Body of pancreas (tissue), 4 donors: ENCODE results near the gene OXLD1. TPM values are rescaled to one million over a fixed set of nuclear protein-coding genes. Genes with fewer than 3 reads are reported as not detected.

Experiments used
- ATAC-seq: fragments of 150-250 bp; one replicate; pipeline ENCODE4 v1.9.1; 2016
- DNase-seq, 4 donors: peaks; one replicate each; pipeline ENCODE4 v3.0.0-alpha.2; 2019
- H3K27ac ChIP-seq, 4 donors: fragments of 200-600 bp; sonication (generic); 1 replicate in 3 of 4; 2 replicates in 1 of 4; pipeline versions ENCODE4 v1.5.1 to v1.6.1; 2016 to 2019; ENCODE audit warnings: mild to moderate bottlenecking in 1 of 4, mixed read lengths in 1 of 4, moderate library complexity in 1 of 4
- H3K27me3 ChIP-seq, 2 donors: fragments of 200-600 bp; sonication (generic); one replicate each; pipeline ENCODE4 v1.6.0; 2016; ENCODE audit warnings: mild to moderate bottlenecking in 1 of 2
- H3K36me3 ChIP-seq, 2 donors: fragments of 200-600 bp; sonication (generic); replicated peaks in 1 of 2; 2 replicates each; pipeline ENCODE4 v1.5.1; 2016; ENCODE audit warnings: low read depth in 2 of 2; ENCODE audit not compliant: insufficient read depth in 1 of 2
- H3K4me1 ChIP-seq: fragments of 200-600 bp; sonication (generic); one replicate; pipeline ENCODE4 v1.6.0; 2016
- H3K4me3 ChIP-seq, 2 donors: fragments of 200-600 bp; sonication (generic); 1 replicate in 1 of 2; 2 replicates in 1 of 2; pipeline ENCODE4 v1.5.1; 2016 to 2019
- H3K9me3 ChIP-seq, 3 donors: fragments of 200-600 bp; sonication (generic); 1 replicate in 2 of 3; 2 replicates in 1 of 3; pipeline ENCODE4 v1.5.1; 2016
- POLR2A ChIP-seq, 3 donors: fragments of 450-650 bp; IDR thresholded peaks; one replicate each; pipeline ENCODE4 v1.6.1; 2016; ENCODE audit warnings: antibody characterized with exemption in 3 of 3, mild to moderate bottlenecking in 2 of 3
- WGBS, 2 donors: methylation state at CpG; one replicate each; pipeline ENCODE4 v1.1.5; 2017; 5-methylcytosine and 5-hydroxymethylcytosine counted together
- intact Hi-C: fragments of 100-400 bp; cut with DNase I; formaldehyde crosslinking; loops from one replicate; pipeline ENCODE4 v1.15.1; 2023
- total RNA-seq, 2 donors: library from RNA; depleted of rRNA; stranded (reverse); fragments of >200 nt; gene quantifications; one replicate each; pipeline ENCODE4 v1.1.0, GENCODE V29; 2016
- TF ChIP-seq, protein P1 (sequence below), 7 experiments: fragments of 450-650 bp in 4 of 7; fragments of 200-600 bp in 3 of 7; sonication (generic) in 3 of 7; IDR thresholded peaks; one replicate each; pipeline ENCODE4 v1.5.1; 2016 to 2019; ENCODE audit warnings: antibody characterized with exemption in 7 of 7

The OXLD1 gene
- total RNA-seq, 2 donors from 2014 or later, result 18.1 to 23.3 TPM

DNA sequence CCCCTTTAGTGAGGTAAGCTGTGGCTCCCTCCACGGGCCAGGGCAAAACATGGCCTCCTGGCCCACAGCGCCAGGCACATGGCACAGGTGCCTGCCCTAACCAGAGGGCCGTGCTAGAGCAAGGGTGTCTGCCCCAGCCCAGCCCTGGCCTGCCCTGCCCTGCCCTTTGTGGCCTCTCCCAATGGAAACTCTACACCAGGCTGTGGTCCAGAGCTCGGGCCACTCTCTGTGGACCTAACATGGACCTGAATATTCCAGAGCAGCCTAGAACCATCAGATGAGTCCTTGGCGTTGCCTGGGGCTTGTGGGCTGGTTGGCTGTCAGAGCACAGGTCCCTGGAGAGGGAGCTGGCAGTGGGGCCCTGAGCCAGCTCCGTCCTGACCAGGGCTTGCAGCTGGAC, 28.8 kb upstream of the OXLD1 start:
- no peak for ATAC-seq
- Histone ChIP-seq H3K4me1 (no peaks in the 10 kb centered on the region), H3K36me3 (peaks cover 9 to 49% of the 10 kb centered on the region in 2 donors), H3K9me3 (no peaks in the 10 kb centered on the region), H3K27me3 (no peaks in the 10 kb centered on the region), H3K27ac (no peak overlapping the region), H3K4me3 (no peak overlapping the region)
- intact Hi-C loops, result loop anchor here (10.0 kb wide), 1 partner anchor 420 kb away; no protein-coding TSS in a partner anchor
- WGBS, 2 donors, result 40 to 95% methylated on average over 1 to 6 of the region's 6 CpGs
- DNase-seq, result no peak
- no peak for TF ChIP-seq POLR2A (IDR thresholded peaks at IDR 0.05)
- TF ChIP-seq, protein P1, sequence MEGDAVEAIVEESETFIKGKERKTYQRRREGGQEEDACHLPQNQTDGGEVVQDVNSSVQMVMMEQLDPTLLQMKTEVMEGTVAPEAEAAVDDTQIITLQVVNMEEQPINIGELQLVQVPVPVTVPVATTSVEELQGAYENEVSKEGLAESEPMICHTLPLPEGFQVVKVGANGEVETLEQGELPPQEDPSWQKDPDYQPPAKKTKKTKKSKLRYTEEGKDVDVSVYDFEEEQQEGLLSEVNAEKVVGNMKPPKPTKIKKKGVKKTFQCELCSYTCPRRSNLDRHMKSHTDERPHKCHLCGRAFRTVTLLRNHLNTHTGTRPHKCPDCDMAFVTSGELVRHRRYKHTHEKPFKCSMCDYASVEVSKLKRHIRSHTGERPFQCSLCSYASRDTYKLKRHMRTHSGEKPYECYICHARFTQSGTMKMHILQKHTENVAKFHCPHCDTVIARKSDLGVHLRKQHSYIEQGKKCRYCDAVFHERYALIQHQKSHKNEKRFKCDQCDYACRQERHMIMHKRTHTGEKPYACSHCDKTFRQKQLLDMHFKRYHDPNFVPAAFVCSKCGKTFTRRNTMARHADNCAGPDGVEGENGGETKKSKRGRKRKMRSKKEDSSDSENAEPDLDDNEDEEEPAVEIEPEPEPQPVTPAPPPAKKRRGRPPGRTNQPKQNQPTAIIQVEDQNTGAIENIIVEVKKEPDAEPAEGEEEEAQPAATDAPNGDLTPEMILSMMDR (IDR thresholded peaks at IDR 0.05), result no peak

- Histone ChIP-seq H3K4me1 (no peaks in the 10 kb centered on the region), H3K27ac (no peak overlapping the region), H3K4me3 (no peak overlapping the region), H3K27me3 (no peaks in the 10 kb centered on the region), H3K36me3 (peaks cover 9 to 49% of the 10 kb centered on the region in 2 donors), H3K9me3 (no peaks in the 10 kb centered on the region)
- DNase-seq, result no peak
- WGBS, 2 donors, result 89 to 92% methylated on average over 9 to 18 of the region's 19 CpGs
- intact Hi-C loops, result loop anchor here (10.0 kb wide), 1 partner anchor 420 kb away; no protein-coding TSS in a partner anchor
- no peak for TF ChIP-seq POLR2A (IDR thresholded peaks at IDR 0.05)
- TF ChIP-seq, protein P1 (IDR thresholded peaks at IDR 0.05), result no peak
- ATAC-seq, result no peak
Observed at GRCh38 chr17:81694810-81695209, 28.4 kb upstream of the OXLD1 start.

GRCh38 chr17:81693509-81694210, 27.3 kb upstream of the OXLD1 start:
- ATAC-seq (no peak), DNase-seq (no peak)
- Histone ChIP-seq H3K9me3 (no peaks in the 10 kb centered on the region), H3K4me1 (no peaks in the 10 kb centered on the region), H3K36me3 (peaks cover 9 to 51% of the 10 kb centered on the region in 2 donors), H3K4me3 (no peak overlapping the region), H3K27me3 (no peaks in the 10 kb centered on the region), H3K27ac (no peak overlapping the region)
- no peak for TF ChIP-seq POLR2A (IDR thresholded peaks at IDR 0.05)
- TF ChIP-seq, protein P1 (IDR thresholded peaks at IDR 0.05), result no peak
- intact Hi-C loops, result loop anchor here (10.0 kb wide), 1 partner anchor 419 kb away; no protein-coding TSS in a partner anchor
- WGBS, 2 donors, result 87 to 90% methylated on average over 7 to 24 of the region's 35 CpGs

- TF ChIP-seq POLR2A (IDR thresholded peaks at IDR 0.05), result no peak
- TF ChIP-seq, protein P1 (IDR thresholded peaks at IDR 0.05), result no peak
- 95 to 98% methylated on average over 18 to 20 of the region's 20 CpGs for WGBS, 2 donors
Observed at GRCh38 chr17:81691608-81692007, 25.2 kb upstream of the OXLD1 start.

More at GRCh38 chr17:81691608-81692007, 25.2 kb upstream of the OXLD1 start:
- no peaks in the 10 kb centered on the region for H3K27me3 ChIP-seq
- no peak overlapping the region for H3K27ac ChIP-seq
- no peaks in the 10 kb centered on the region for H3K4me1 ChIP-seq
- DNase-seq, result no peak
- ATAC-seq, result no peak
- intact Hi-C loops, result loop anchor here (10.0 kb wide), 1 partner anchor 417 kb away; no protein-coding TSS in a partner anchor
- H3K4me3 ChIP-seq, result no peak overlapping the region
- H3K36me3 ChIP-seq, result peaks cover 7 to 48% of the 10 kb centered on the region in 2 donors
- no peaks in the 10 kb centered on the region for H3K9me3 ChIP-seq
